MCF 10A (cell line): ENCODE measurements around the gene SUN3. TPM values are rescaled to one million over a fixed set of nuclear protein-coding genes. Genes with fewer than 3 reads are reported as not detected.
A peak's percentile ranks its signal among the peaks of the same experiment; 100 is the strongest.

ENCODE experiments used
- BruUV-seq: library from RNA; stranded (reverse); fragments of 400-500 nt; replicated peaks from 2 replicates; lab custom pipeline; 2021; lab: Mats Ljungman, UMichigan
- CTCF ChIA-PET: fragments of 300-600 bp; sonication (Branson Sonifier 250); formaldehyde crosslinking; extraction: SDS; loops from one replicate; lab custom pipeline; 2021; ENCODE audit warnings: antibody characterized with exemption, inconsistent platforms; lab: Yijun Ruan, JAX
- POLR2A ChIA-PET: fragments of 300-600, 350-650 bp; sonication (Branson Sonifier 250); formaldehyde crosslinking; extraction: SDS; loops from one replicate; lab custom pipeline; 2020; ENCODE audit warnings: antibody characterized with exemption, inconsistent platforms; lab: Yijun Ruan, JAX
- DNase-seq: peaks from one replicate; pipeline ENCODE4 v3.0.0-alpha.2; 2018; ENCODE audit not compliant: unreplicated experiment
- H3K27ac Mint-ChIP-seq: one replicate; pipeline ENCODE4 v1.8.0; 2022; ENCODE audit warnings: mild to moderate bottlenecking, low read depth, mixed read lengths; ENCODE audit not compliant: unreplicated experiment
- H3K27me3 Mint-ChIP-seq: one replicate; pipeline ENCODE4 v1.8.0; 2022; ENCODE audit warnings: mixed read lengths; ENCODE audit not compliant: insufficient read depth, unreplicated experiment
- H3K36me3 Mint-ChIP-seq: one replicate; pipeline ENCODE4 v1.8.0; 2022; ENCODE audit warnings: mild to moderate bottlenecking, moderate library complexity, mixed read lengths; ENCODE audit not compliant: insufficient read depth, unreplicated experiment
- H3K4me1 Mint-ChIP-seq: one replicate; pipeline ENCODE4 v1.8.0; 2022; ENCODE audit warnings: mixed read lengths; ENCODE audit not compliant: insufficient read depth, unreplicated experiment
- H3K4me3 Mint-ChIP-seq: one replicate; pipeline ENCODE4 v1.8.0; 2022; ENCODE audit warnings: mild to moderate bottlenecking, moderate library complexity, mixed read lengths; ENCODE audit not compliant: unreplicated experiment
- H3K9me3 Mint-ChIP-seq: one replicate; pipeline ENCODE4 v1.8.0; 2022; ENCODE audit warnings: mixed read lengths; ENCODE audit not compliant: unreplicated experiment
- intact Hi-C: fragments of 100-400 bp; cut with micrococcal nuclease; formaldehyde crosslinking; loops from 2 replicates; pipeline ENCODE4 v1.14.1; 2022
- total RNA-seq: library from RNA; stranded (reverse); gene quantifications from 2 replicates; pipeline ENCODE4 v1.2.3, GENCODE V29; 2022
- TF ChIP-seq, protein P1 (sequence below): fragments of 200-600 bp; IDR thresholded peaks from one replicate; pipeline ENCODE4 v1.8.0; 2022; ENCODE audit warnings: antibody characterized with exemption, mild to moderate bottlenecking; ENCODE audit not compliant: unreplicated experiment

Gene SUN3
- total RNA-seq, 1 experiment from 2014 or later = not detected

DNA sequence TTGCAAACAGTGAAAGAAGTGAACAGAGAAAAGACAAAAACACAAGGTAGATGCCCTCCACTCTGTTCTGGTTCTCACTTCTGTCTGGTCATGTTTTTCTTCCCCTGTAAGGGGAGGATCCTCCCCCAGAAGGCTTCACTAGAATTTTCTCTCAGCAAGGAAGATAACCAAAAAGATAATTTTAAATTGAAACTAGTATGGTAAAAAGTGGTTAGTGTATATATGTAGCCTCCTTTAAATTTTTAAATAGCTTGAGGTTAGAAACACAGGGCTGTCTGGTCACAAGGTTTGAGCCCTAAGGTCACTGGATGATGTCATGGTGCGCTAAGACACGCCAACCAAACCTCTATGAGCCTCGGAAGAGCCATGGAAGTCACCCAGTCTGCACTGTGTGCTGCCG, 75.1 kb downstream of the SUN3 start:
- H3K36me3 Mint-ChIP-seq = peaks cover 21% of the 10 kb centered on the region
- no peak overlapping the region for H3K27ac Mint-ChIP-seq
- no peak for DNase-seq
- no peaks in the 10 kb centered on the region for H3K9me3 Mint-ChIP-seq
- H3K4me1 Mint-ChIP-seq = no peaks in the 10 kb centered on the region
- TF ChIP-seq, protein P1, sequence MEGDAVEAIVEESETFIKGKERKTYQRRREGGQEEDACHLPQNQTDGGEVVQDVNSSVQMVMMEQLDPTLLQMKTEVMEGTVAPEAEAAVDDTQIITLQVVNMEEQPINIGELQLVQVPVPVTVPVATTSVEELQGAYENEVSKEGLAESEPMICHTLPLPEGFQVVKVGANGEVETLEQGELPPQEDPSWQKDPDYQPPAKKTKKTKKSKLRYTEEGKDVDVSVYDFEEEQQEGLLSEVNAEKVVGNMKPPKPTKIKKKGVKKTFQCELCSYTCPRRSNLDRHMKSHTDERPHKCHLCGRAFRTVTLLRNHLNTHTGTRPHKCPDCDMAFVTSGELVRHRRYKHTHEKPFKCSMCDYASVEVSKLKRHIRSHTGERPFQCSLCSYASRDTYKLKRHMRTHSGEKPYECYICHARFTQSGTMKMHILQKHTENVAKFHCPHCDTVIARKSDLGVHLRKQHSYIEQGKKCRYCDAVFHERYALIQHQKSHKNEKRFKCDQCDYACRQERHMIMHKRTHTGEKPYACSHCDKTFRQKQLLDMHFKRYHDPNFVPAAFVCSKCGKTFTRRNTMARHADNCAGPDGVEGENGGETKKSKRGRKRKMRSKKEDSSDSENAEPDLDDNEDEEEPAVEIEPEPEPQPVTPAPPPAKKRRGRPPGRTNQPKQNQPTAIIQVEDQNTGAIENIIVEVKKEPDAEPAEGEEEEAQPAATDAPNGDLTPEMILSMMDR = no peak
- no peaks in the 10 kb centered on the region for H3K27me3 Mint-ChIP-seq
- H3K4me3 Mint-ChIP-seq = no peak overlapping the region
- no TSS peak for BruUV-seq
- intact Hi-C loops = no loop called here
- CTCF ChIA-PET = interaction anchor here (0.7 to 12.6 kb wide), 4 partner anchors 9 to 172 kb away, joined by 3 to 314 read pairs (median 14); no protein-coding TSS in a partner anchor
- POLR2A ChIA-PET = interaction anchor here (1.4 kb wide), 1 partner anchor 9 kb away, joined by 3 read pairs; no protein-coding TSS in a partner anchor

DNA sequence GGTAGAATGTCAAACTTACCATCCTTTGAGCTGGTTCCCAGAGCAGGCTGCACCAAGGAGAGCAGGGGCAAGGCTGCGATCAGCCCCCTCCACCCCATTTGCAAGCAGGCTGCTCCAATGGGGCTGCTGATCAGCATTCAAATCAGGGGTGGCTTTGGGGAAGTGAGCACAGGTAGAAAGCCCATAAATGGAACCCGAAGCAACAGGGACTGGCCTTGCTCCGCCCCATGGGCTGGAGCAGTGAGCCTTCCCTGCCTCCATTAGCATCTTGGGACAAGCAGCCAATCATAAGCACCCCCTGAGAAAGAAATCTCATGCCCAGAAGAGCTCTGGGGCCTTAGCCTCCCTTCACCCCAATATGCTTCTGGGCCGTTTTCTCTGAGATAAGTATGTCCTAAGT, 76.7 kb downstream of the SUN3 start:
- DNase-seq = no peak
- TF ChIP-seq, protein P1 = no peak
- intact Hi-C loops = no loop called here
- ChIA-PET POLR2A (no interaction called here), CTCF (interaction anchor here (0.9 to 12.6 kb wide), 3 partner anchors 15 to 155 kb away, joined by 3 to 314 read pairs (median 5); no protein-coding TSS in a partner anchor)
- H3K4me1 Mint-ChIP-seq = no peaks in the 10 kb centered on the region
- H3K4me3 Mint-ChIP-seq = no peak overlapping the region
- no peaks in the 10 kb centered on the region for H3K27me3 Mint-ChIP-seq
- peaks cover 21% of the 10 kb centered on the region for H3K36me3 Mint-ChIP-seq
- no peak overlapping the region for H3K27ac Mint-ChIP-seq
- BruUV-seq = no TSS peak
- H3K9me3 Mint-ChIP-seq = no peaks in the 10 kb centered on the region

DNA sequence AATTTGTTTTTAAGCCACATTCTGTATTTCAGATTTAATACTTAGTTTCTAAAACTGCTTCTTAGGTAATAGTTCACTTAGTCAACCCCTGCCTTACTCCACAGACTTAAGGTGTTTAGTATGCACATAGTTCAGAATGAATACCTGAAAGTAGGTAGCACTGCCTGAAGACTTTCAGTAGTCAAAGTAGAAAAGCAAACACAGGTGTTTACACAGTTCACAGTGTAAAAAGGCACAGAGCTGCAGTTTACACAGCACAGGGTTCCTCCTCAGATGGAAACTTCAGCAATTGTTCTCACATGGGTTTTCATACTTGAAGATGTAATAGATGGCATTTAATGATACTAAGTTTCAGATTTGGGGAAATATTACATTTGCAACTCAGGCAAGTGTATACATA, 77.5 kb downstream of the SUN3 start:
- intact Hi-C loops = no loop called here
- no peak overlapping the region for H3K27ac Mint-ChIP-seq
- no peak for DNase-seq
- BruUV-seq = no TSS peak
- peaks cover 15% of the 10 kb centered on the region for H3K36me3 Mint-ChIP-seq
- TF ChIP-seq, protein P1 = no peak
- no peak overlapping the region for H3K4me3 Mint-ChIP-seq
- H3K27me3 Mint-ChIP-seq = no peaks in the 10 kb centered on the region
- no peaks in the 10 kb centered on the region for H3K4me1 Mint-ChIP-seq
- ChIA-PET CTCF (interaction anchor here (12.6 kb wide), 1 partner anchor 156 kb away, joined by 314 read pairs; no protein-coding TSS in a partner anchor), POLR2A (no interaction called here)
- H3K9me3 Mint-ChIP-seq = no peaks in the 10 kb centered on the region

DNA sequence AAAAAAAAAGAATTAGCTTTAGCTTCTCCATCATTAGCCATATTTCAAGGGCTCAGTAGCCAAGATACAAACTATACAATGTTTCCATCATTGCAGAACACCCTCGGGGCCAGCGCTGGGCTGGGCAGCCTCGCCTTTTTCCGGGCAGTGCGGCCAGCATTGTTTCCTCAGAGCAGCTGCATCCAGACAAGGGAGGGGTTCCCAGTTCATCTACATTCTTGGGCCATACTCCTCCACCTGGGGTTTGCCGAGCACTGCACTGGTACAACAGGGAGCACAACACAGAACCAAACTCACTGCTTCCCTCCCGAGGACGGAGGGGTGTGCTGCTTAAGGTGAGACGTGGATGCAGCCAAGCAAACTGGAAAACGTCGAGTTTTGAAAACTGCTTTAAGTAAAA, 78.2 kb downstream of the SUN3 start:
- intact Hi-C loops = no loop called here
- H3K4me3 Mint-ChIP-seq = no peak overlapping the region
- H3K27ac Mint-ChIP-seq = no peak overlapping the region
- TF ChIP-seq, protein P1 = no peak
- no peaks in the 10 kb centered on the region for H3K27me3 Mint-ChIP-seq
- H3K4me1 Mint-ChIP-seq = no peaks in the 10 kb centered on the region
- H3K36me3 Mint-ChIP-seq = peaks cover 15% of the 10 kb centered on the region
- CTCF ChIA-PET = interaction anchor here (8.3 to 12.6 kb wide), 2 partner anchors 156 to 206 kb away, joined by 149 to 314 read pairs; no protein-coding TSS in a partner anchor
- DNase-seq = peak; percentile 68
- H3K9me3 Mint-ChIP-seq = no peaks in the 10 kb centered on the region
- no TSS peak for BruUV-seq
- POLR2A ChIA-PET = no interaction called here
